GM18526 (cell line): ENCODE measurements around the gene WDR83.

ENCODE experiments used
- POLR2A ChIP-seq: IDR thresholded peaks from 3 replicates; pipeline ENCODE4 v1.6.1; 2011; ENCODE audit not compliant: insufficient read length; ENCODE audit errors: extremely low read depth

WDR83 gene

DNA sequence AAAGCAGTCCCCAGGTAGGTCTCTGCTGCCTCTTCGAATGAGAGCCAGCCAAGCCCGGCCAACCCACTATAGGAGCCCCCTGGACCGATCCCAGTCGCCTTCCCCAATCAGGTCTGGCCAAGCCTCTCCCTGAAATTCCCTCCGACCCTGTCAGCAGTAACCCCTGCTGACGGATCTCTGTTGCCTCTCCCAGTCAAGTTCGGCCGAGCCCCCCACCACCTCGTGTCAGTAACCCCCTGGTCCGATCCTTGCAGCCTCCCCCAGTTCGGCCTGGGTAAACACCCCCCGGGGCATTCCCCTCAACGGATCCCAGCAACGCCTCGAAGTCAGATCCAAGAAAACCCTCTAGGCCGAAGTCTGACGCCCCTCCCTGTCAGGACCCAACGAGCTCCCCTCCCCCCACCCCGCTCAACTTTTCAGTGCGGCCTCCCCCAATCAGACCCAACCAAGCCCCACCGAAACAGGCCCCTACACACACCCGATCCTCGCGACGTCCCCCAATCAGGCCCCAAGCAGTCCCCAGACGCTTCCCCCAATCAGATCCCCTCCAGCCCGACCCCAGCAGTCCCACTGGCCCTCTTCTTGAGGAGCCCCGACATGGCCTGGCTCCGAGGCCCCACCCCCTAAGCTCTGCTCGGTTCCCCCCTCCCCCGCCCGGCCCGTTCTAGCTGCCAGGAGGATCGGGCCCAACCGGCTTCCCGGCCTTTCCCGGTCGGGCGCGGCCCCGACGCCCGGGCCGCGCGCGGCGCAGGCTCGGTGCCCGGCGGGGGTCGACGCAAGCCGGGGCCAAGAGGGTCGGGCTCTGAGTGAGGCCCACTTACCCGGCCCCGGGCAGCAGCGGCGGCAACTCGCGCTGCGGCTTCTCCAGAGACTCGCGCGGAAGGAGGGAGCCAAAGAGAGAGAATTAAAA is 55.3 kb downstream of the WDR83 start:
- TF ChIP-seq POLR2A = peak; percentile 36

GRCh38 chr19:12722566-12723380 is 56.2 kb downstream of the WDR83 start:
- TF ChIP-seq POLR2A = peak; percentile 63

- no peak for TF ChIP-seq POLR2A
Measured at GRCh38 chr19:12723381-12723640, 56.7 kb downstream of the WDR83 start.

- peak; percentile 58 for TF ChIP-seq POLR2A
Measured at GRCh38 chr19:12723641-12724426, 57.2 kb downstream of the WDR83 start, which contains the start of gene TNPO2. Gene TNPO2 (minus strand): TSS chr19:12723932. CDS start chr19:12720977, 2,955 bp downstream.
